ENCODE results near the gene SLC10A4.
"Not testable (repeated sequence)": the region's sequence is repeated elsewhere in the genome, so short reads cannot be mapped to it uniquely, and the experiment has no call there.

SLC10A4 gene, protein sequence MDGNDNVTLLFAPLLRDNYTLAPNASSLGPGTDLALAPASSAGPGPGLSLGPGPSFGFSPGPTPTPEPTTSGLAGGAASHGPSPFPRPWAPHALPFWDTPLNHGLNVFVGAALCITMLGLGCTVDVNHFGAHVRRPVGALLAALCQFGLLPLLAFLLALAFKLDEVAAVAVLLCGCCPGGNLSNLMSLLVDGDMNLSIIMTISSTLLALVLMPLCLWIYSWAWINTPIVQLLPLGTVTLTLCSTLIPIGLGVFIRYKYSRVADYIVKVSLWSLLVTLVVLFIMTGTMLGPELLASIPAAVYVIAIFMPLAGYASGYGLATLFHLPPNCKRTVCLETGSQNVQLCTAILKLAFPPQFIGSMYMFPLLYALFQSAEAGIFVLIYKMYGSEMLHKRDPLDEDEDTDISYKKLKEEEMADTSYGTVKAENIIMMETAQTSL

DNA sequence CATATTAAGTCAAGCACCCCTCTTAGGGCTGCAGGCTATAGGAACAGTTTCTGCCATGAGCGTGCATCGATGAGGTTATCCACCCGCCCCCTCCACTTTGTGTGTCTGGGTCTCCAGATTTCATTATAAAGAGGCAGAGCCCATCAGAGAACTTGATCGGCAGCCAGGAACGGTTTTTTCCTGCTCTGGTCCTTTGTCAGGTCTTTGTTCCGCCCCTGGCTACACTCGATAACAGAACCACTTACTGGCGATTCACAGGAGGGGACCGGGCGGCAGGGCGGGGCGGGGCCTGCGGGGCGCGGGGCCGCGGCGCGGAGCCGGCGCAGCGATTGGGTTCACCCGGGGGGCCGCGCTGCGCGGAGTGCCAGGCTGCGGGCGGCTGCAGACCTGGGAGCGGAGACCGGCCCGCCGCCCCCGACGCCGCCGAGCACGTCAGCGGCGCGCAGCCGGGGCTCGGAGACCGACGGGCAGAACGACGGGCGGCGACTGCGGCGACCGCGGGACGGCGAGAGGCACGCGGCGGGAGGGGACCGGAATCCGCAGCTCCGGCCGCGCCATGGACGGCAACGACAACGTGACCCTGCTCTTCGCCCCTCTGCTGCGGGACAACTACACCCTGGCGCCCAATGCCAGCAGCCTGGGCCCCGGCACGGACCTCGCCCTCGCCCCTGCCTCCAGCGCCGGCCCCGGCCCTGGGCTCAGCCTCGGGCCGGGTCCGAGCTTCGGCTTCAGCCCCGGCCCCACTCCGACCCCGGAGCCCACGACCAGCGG is at the start of gene SLC10A4:
SLC10A4 (plus strand) TSS at position 338 of the 771 bp plus-strand sequence; CDS start at position 557, 219 bp downstream.
- no peak for DNase-seq

GRCh38 chr4:48436318-48436717 is 46.8 kb upstream of the SLC10A4 start:
- no peak for DNase-seq

DNA sequence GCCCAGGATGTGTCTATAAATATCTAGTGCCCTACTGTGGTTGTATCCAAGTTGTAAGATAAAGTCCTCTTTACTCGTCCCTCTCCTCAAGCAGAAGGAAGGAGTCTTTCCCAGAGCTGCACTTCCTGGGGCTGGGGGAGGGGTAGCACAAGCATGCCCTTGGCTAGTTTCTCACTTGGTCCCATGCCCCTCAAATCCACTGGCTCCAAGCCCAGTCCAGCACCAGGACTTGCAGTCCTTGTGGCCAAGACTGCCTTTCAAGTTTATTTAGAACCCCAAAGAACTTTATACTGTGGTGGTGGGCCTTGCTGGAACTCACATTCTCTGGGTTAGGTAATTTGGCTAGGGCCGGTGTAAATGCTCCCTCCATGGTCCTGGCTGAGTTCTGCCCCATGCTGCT is 43.2 kb upstream of the SLC10A4 start:
- DNase-seq: no peak

DNA sequence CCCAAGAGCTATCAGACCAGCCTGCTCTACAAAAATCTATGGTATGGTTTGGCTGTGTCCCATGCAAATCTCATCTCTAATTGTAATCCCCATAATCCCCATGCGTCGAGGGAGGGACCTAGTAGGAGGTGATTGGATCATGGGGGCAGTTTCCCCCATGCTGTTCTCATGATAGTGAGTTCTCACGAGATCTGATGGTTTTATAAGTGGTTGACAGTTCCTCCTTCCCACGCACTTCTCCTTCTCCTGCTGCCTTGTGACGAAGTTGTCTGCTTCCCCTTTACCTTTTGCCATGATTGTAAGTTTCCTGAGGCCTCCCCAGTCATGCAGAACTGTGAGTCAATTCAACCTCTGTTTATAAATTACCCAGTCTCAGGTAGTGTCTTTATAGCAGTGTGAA is 42.2 kb upstream of the SLC10A4 start:
- DNase-seq: not testable (repeated sequence)

DNA sequence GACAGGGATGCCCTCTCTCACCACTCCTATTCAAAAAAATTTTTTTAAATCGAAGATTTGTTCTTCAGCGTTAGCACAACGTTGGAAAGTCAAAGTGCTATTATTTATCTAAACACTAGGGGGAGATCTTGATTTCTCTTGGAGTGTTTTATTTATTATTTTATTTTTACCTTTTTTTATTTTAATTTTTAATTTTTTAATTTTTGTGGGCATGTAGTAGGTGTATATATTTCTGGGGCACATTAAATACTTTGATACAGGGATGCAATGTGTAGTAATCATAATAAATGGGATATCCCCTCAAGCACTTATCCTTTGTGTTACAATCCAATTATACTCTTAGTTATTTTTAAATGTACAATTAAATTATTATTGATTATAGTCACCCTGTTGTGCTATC is 37.4 kb upstream of the SLC10A4 start:
- DNase-seq: no peak

GRCh38 chr4:48446642-48447041 is 36.5 kb upstream of the SLC10A4 start:
- no peak for DNase-seq

DNA sequence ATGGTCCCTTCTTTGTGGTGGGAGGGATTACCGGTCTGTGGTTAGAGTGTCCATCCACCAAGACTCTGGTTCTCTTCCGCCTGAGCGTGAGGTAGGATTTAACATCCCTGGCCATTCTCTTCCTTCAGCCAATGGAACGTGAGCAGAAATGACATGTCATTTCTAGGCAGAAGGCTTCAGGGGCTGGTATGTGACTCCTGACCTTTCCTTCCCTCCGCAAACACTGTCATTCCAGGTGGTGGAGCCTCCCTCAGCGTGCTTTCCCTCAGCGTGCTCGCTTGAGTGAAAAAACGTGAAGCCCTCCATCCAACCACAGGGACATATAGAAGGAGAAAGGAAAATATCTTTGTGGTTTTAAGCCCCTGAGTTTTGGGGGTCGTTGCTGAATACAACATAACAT is 34.0 kb upstream of the SLC10A4 start:
- DNase-seq: no peak

GRCh38 chr4:48450740-48451139 is 32.4 kb upstream of the SLC10A4 start:
- DNase-seq: no peak

- DNase-seq: not testable (repeated sequence)
Observed at GRCh38 chr4:48451656-48452055, 31.5 kb upstream of the SLC10A4 start.

DNA sequence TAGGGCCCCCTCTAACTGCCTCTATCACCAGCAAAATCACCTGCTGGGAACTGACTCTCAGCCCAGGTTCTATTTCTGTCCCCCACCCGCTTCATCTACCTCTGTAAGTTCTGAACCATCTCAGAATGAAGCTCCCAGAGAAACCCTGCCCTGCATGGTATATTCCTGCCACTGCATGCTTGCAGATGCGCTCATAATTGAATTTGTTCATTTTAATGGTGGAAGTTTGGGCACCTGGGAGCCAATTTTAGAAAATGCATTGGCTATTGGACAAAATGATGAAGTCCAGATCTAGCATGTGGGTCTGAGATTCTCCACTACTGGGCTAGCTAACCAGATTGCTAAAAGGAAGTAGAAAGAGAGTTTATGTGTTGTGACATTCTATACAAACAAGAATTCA is 28.6 kb upstream of the SLC10A4 start:
- no peak for DNase-seq

DNA sequence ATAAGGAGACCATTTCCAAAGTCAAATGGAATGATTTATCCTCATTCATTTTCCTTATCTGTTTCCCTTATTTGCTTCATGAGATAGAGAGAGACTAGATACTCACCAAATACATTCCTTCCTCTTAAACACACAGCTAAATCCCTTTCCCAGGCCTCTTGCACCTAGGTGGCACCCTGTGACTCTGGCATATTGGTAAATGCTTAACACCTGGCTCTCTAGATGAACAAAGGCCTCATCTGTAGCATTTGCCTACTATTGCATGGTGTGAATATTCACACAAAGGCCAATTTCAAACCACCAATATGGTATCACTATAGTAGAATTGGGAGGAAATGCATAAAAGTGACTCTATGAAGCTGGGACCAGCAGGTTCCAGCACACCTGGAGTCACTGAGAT is 22.1 kb upstream of the SLC10A4 start:
- DNase-seq: no peak

DNA sequence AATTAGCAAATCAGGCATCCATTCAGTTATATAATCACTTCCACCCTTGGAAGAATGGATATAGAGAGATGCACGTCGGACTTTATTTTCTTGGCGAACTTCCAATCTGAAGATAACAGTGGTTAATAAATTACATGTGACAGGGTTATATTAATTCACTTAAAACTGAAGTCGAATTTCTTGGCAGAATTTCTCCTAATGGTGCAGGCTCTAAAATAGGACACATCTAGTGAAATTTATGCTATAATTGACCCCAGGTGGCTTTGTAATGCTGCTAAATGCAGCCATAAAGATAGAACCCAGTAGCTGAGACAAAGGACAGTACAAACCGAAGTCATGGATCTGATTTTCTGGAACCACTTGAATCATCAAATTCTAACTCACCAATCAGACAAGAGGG is 20.8 kb upstream of the SLC10A4 start:
- DNase-seq: no peak

- no peak for DNase-seq
Observed at GRCh38 chr4:48467442-48467841, 15.7 kb upstream of the SLC10A4 start.

GRCh38 chr4:48467891-48468290 is 15.3 kb upstream of the SLC10A4 start:
- no peak for DNase-seq

- DNase-seq: no peak
Observed at GRCh38 chr4:48470137-48470536, 13.0 kb upstream of the SLC10A4 start.

- DNase-seq: no peak
Observed at GRCh38 chr4:48470570-48470969, 12.6 kb upstream of the SLC10A4 start.

DNA sequence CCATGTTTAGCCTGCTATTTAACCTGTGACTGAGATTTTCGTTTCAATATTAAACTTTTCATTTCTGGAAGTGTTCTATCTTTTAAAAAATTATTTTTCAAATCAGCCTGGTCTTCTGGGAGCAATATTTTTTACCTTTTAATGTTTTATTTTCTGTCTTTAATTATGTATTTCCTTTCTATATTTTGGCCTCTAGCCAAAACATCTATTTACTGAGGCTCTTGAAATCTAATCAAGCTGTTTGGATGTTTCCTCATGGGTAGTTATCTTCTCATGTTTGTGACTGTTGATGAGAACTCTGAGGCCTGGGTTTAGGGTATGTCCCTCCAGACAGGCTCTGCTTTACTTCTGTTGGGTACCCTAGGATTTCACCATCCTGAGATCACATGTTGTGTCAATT is 10.3 kb upstream of the SLC10A4 start:
- no peak for DNase-seq

GRCh38 chr4:48475770-48476169 is 7.4 kb upstream of the SLC10A4 start:
- no peak for DNase-seq

DNA sequence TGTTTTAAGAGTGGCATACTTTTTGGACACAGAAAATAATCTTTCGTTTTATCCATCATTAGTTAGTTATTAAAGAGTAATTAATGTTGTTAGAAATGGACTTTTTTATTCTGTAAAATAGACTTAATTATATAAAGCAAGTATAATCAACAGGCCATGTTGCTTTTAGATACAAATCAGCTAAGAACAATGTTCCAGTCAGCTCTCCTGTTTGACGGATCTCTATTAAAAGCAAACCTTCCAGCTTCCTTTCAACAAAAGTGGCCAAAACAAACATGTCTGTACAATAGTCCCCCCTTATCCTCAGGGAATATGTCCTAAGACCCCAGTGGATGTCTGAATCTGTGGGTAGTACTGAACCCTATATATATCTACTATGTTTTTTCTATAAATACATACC is 4.9 kb upstream of the SLC10A4 start:
- DNase-seq: no peak

- no peak for DNase-seq
Observed at GRCh38 chr4:48481581-48481980, 1.6 kb upstream of the SLC10A4 start.

GRCh38 chr4:48483777-48484493 is 792 bp downstream of the SLC10A4 start:
- no peak for DNase-seq

DNA sequence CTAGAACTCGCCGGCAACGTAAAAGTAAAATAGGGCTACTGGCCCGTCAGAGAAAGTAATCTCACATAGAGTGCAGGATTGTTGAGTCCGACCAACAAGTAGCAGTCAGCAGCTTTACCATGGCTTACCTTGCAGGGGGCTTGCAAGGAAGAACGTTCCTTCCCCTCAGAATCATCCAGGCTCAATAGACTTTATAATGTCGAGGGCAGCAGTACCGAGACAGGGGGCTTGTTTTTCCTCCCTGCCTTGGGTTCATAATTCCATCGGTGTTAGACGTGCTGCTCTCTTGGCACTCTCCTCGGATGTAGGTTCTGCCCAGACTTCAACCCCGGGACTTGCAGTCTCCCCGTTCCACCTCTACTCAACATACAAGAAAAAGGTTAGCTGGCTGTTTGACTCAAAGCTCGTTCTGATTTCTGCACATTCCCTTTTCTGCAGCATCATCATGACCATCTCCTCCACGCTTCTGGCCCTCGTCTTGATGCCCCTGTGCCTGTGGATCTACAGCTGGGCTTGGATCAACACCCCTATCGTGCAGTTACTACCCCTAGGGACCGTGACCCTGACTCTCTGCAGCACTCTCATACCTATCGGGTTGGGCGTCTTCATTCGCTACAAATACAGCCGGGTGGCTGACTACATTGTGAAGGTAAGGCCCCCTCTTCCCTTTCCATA is 1.5 kb downstream of the SLC10A4 start:
- no peak for DNase-seq

DNA sequence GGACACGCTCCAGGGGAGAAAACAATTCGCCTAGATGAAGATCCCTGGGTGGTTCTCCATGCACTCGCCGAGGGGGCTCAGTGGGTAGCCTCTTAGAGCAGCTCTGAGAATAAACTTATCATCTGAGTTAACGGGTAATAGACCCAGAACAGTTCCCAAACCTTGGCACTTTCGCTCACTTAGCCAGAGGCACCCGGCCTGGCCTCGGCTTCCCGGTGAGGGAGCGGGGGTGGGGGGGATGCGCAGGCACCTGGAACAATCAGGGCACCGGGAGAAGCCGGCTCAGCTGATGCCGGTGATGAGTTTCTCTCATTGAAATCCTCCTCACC is 6.5 kb downstream of the SLC10A4 start:
- no peak for DNase-seq
